ENCODE measurements around the gene EBF3. TPM values are rescaled to one million over a fixed set of nuclear protein-coding genes. Genes with fewer than 3 reads are reported as not detected.

Gene EBF3
- total and polyA plus RNA-seq, 2 experiments from 2014 or later, result 0.27 to 0.49 TPM

DNA sequence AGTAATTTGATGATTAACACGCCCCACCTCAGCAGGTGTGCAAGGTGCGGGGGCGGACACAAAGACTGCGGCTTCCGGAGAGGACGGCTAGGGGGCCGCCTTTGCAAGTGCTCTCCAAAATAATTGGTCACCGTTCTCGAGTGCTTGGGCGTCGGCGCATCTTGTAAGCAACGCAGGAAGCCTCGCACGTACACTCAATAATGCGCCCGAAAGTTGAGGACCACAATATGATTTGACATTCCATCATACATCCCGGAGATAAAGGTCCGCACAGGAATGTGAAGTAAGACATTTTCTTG lies 114.7 kb downstream of the EBF3 start:
- H3K9me2 ChIP-seq (ENCODE audit: insufficient read depth), result no peaks in the 10 kb centered on the region
- no peak overlapping the region for H3K27ac Mint-ChIP-seq

DNA sequence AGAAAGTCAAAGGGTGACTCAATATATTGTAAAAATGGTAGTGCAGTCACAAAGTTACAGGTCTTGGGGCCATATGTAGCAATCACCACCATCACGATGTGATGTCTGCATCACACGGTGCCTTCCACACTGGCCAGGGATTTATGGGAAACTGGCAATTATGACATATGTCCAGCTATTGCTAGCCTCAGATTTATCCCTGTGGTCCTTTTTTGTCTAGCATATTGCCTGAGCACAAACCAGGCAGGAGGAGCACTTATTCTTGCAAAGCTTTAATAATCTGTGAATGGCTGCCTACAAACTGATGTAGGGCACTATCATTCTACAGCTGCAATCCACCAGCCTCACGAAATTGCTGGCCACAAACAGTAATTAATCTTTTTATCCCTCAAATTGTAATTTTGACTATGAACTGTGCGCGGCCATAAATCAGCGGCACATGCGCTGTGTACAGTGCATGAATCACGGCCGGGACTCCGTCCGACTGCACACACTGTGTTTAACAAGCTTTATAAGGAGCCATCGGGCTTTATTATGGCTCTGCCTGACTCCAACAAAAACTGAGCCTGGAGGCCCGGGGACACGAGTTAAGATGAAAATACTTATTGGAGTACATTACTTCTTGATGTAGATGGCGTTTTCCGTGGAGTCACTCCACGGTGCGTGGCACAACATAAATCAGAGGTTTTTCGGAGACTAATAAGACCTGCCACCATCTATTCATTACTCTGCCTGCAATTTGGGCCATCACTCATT lies 115.2 kb downstream of the EBF3 start:
- no peak overlapping the region for H3K27ac Mint-ChIP-seq
- no peaks in the 10 kb centered on the region for H3K36me3 Mint-ChIP-seq (ENCODE audit: low read depth)
- no peak overlapping the region for H3K4me3 ChIP-seq
- peaks cover 38% of the 10 kb centered on the region for H3K4me1 Mint-ChIP-seq
- no peaks in the 10 kb centered on the region for H3K36me3 ChIP-seq (ENCODE audit: insufficient read depth)
- H3K9me3 Mint-ChIP-seq, result no peaks in the 10 kb centered on the region
- DNase-seq (ENCODE audit: low spot score) (no peak), ATAC-seq (no peak)
- no peaks in the 10 kb centered on the region for H3F3A ChIP-seq (replicated peaks; ENCODE audit: low read depth)
- H3K4me1 ChIP-seq (ENCODE audit: insufficient read depth), result no peaks in the 10 kb centered on the region; the same call in 1 of the 2 replicates
- no peak overlapping the region for H3K27ac ChIP-seq (ENCODE audit: low read depth)
- H3K4me2 ChIP-seq, result no peak overlapping the region
- no peaks in the 10 kb centered on the region for H3K27me3 Mint-ChIP-seq (ENCODE audit: insufficient read depth, low read depth, poor library complexity)
- no peaks in the 10 kb centered on the region for H3K9me2 ChIP-seq (ENCODE audit: insufficient read depth)
- H3K79me2 ChIP-seq (replicated peaks; ENCODE audit: insufficient read depth), result no peaks in the 10 kb centered on the region
- no peak overlapping the region for H3K4me3 Mint-ChIP-seq
- no peaks in the 10 kb centered on the region for H3K27me3 ChIP-seq (ENCODE audit: insufficient read depth)
- H2AFZ ChIP-seq, result no peak overlapping the region
- H4K20me1 ChIP-seq (replicated peaks; ENCODE audit: insufficient read depth), result no peaks in the 10 kb centered on the region
- TF ChIP-seq NANOG (IDR thresholded peaks at IDR 0.05; ENCODE audit: borderline replicate concordance), result no peak
- no peak for TF ChIP-seq ZNF331 (CRISPR knock-in tag; IDR thresholded peaks at IDR 0.05; ENCODE audit: low read depth)
- TF ChIP-seq POLR2AphosphoS5 (IDR thresholded peaks at IDR 0.05; ENCODE audit: low read depth), result no peak
- TF ChIP-seq, protein P1, sequence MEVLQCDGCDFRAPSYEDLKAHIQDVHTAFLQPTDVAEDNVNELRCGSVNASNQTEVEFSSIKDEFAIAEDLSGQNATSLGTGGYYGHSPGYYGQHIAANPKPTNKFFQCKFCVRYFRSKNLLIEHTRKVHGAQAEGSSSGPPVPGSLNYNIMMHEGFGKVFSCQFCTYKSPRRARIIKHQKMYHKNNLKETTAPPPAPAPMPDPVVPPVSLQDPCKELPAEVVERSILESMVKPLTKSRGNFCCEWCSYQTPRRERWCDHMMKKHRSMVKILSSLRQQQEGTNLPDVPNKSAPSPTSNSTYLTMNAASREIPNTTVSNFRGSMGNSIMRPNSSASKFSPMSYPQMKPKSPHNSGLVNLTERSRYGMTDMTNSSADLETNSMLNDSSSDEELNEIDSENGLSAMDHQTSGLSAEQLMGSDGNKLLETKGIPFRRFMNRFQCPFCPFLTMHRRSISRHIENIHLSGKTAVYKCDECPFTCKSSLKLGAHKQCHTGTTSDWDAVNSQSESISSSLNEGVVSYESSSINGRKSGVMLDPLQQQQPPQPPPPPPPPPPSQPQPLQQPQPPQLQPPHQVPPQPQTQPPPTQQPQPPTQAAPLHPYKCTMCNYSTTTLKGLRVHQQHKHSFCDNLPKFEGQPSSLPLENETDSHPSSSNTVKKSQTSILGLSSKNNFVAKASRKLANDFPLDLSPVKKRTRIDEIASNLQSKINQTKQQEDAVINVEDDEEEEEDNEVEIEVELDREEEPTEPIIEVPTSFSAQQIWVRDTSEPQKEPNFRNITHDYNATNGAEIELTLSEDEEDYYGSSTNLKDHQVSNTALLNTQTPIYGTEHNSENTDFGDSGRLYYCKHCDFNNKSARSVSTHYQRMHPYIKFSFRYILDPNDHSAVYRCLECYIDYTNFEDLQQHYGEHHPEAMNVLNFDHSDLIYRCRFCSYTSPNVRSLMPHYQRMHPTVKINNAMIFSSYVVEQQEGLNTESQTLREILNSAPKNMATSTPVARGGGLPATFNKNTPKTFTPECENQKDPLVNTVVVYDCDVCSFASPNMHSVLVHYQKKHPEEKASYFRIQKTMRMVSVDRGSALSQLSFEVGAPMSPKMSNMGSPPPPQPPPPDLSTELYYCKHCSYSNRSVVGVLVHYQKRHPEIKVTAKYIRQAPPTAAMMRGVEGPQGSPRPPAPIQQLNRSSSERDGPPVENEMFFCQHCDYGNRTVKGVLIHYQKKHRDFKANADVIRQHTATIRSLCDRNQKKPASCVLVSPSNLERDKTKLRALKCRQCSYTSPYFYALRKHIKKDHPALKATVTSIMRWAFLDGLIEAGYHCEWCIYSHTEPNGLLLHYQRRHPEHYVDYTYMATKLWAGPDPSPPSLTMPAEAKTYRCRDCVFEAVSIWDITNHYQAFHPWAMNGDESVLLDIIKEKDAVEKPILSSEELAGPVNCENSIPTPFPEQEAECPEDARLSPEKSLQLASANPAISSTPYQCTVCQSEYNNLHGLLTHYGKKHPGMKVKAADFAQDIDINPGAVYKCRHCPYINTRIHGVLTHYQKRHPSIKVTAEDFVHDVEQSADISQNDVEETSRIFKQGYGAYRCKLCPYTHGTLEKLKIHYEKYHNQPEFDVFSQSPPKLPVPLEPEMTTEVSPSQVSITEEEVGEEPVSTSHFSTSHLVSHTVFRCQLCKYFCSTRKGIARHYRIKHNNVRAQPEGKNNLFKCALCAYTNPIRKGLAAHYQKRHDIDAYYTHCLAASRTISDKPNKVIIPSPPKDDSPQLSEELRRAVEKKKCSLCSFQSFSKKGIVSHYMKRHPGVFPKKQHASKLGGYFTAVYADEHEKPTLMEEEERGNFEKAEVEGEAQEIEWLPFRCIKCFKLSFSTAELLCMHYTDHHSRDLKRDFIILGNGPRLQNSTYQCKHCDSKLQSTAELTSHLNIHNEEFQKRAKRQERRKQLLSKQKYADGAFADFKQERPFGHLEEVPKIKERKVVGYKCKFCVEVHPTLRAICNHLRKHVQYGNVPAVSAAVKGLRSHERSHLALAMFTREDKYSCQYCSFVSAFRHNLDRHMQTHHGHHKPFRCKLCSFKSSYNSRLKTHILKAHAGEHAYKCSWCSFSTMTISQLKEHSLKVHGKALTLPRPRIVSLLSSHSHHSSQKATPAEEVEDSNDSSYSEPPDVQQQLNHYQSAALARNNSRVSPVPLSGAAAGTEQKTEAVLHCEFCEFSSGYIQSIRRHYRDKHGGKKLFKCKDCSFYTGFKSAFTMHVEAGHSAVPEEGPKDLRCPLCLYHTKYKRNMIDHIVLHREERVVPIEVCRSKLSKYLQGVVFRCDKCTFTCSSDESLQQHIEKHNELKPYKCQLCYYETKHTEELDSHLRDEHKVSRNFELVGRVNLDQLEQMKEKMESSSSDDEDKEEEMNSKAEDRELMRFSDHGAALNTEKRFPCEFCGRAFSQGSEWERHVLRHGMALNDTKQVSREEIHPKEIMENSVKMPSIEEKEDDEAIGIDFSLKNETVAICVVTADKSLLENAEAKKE (CRISPR knock-in tag; IDR thresholded peaks at IDR 0.05), result no peak

More for the DNA sequence above, 114.7 kb downstream of the EBF3 start:
- Mint-ChIP-seq H3K4me1 (peaks cover 39% of the 10 kb centered on the region), H3K36me3 (ENCODE audit: low read depth) (no peaks in the 10 kb centered on the region), H3K27me3 (ENCODE audit: insufficient read depth, low read depth, poor library complexity) (no peaks in the 10 kb centered on the region), H3K4me3 (no peak overlapping the region), H3K9me3 (no peaks in the 10 kb centered on the region)
- TF ChIP-seq, protein P2, sequence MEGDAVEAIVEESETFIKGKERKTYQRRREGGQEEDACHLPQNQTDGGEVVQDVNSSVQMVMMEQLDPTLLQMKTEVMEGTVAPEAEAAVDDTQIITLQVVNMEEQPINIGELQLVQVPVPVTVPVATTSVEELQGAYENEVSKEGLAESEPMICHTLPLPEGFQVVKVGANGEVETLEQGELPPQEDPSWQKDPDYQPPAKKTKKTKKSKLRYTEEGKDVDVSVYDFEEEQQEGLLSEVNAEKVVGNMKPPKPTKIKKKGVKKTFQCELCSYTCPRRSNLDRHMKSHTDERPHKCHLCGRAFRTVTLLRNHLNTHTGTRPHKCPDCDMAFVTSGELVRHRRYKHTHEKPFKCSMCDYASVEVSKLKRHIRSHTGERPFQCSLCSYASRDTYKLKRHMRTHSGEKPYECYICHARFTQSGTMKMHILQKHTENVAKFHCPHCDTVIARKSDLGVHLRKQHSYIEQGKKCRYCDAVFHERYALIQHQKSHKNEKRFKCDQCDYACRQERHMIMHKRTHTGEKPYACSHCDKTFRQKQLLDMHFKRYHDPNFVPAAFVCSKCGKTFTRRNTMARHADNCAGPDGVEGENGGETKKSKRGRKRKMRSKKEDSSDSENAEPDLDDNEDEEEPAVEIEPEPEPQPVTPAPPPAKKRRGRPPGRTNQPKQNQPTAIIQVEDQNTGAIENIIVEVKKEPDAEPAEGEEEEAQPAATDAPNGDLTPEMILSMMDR (conservative IDR thresholded peaks at IDR 0.05; ENCODE audit: low read depth in 2 of 2), result no peak
- TF ChIP-seq ZNF114 (CRISPR knock-in tag; IDR thresholded peaks at IDR 0.05) (no peak), JUNB (IDR thresholded peaks at IDR 0.05; ENCODE audit: unreplicated experiment) (no peak), ZNF331 (CRISPR knock-in tag; IDR thresholded peaks at IDR 0.05; ENCODE audit: low read depth) (no peak), NANOG (IDR thresholded peaks at IDR 0.05; ENCODE audit: borderline replicate concordance) (no peak), EZH2phosphoT487 (IDR thresholded peaks at IDR 0.05; ENCODE audit: unreplicated experiment) (no peak), POLR2AphosphoS5 (IDR thresholded peaks at IDR 0.05; ENCODE audit: low read depth) (no peak)
- TF ChIP-seq, protein P3, sequence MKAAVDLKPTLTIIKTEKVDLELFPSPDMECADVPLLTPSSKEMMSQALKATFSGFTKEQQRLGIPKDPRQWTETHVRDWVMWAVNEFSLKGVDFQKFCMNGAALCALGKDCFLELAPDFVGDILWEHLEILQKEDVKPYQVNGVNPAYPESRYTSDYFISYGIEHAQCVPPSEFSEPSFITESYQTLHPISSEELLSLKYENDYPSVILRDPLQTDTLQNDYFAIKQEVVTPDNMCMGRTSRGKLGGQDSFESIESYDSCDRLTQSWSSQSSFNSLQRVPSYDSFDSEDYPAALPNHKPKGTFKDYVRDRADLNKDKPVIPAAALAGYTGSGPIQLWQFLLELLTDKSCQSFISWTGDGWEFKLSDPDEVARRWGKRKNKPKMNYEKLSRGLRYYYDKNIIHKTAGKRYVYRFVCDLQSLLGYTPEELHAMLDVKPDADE (IDR thresholded peaks at IDR 0.05), result no peak
- Histone ChIP-seq H3K27ac (ENCODE audit: low read depth) (no peak overlapping the region), H3K4me1 (ENCODE audit: insufficient read depth) (no peaks in the 10 kb centered on the region; the same call in 1 of the 2 replicates), H2AFZ (no peak overlapping the region), H3K4me3 (no peak overlapping the region), H3K4me2 (no peak overlapping the region), H3K79me2 (replicated peaks; ENCODE audit: insufficient read depth) (no peaks in the 10 kb centered on the region), H3F3A (replicated peaks; ENCODE audit: low read depth) (no peaks in the 10 kb centered on the region), H3K36me3 (ENCODE audit: insufficient read depth) (no peaks in the 10 kb centered on the region), H4K20me1 (replicated peaks; ENCODE audit: insufficient read depth) (no peaks in the 10 kb centered on the region), H3K27me3 (ENCODE audit: insufficient read depth) (no peaks in the 10 kb centered on the region)
- DNase-seq (ENCODE audit: low spot score), result no peak
- no peak for ATAC-seq
